Neural progenitor cell (in vitro differentiated cells): Measurements from ENCODE around the gene RNF2. TPM values are rescaled to one million over a fixed set of nuclear protein-coding genes. Genes with fewer than 3 reads are reported as not detected.

Source experiments
- DNase-seq: peaks from one replicate; pipeline ENCODE4 v3.0.0-alpha.2; 2016; ENCODE audit warnings: low spot score
- H2AFZ ChIP-seq: fragments of 200-600 bp; sonication (generic); replicated peaks from 2 replicates; pipeline ENCODE4 v1.6.1; 2016; ENCODE audit warnings: antibody characterized with exemption
- H3F3A ChIP-seq: fragments of 200-600 bp; sonication (generic); 2 replicates; pipeline ENCODE4 v1.6.1; 2016; ENCODE audit warnings: antibody characterized with exemption, low read depth
- H3K27ac ChIP-seq: fragments of 200-600 bp; sonication (generic); 2 replicates; pipeline ENCODE4 v1.5.1; 2016; ENCODE audit warnings: mild to moderate bottlenecking
- H3K27me3 ChIP-seq: fragments of 200-600 bp; sonication (generic); 2 replicates; pipeline ENCODE4 v1.6.1; 2016; ENCODE audit warnings: mild to moderate bottlenecking, moderate library complexity
- H3K36me3 ChIP-seq: fragments of 200-600 bp; sonication (generic); 2 replicates; pipeline ENCODE4 v1.5.1; 2016
- H3K4me1 ChIP-seq: fragments of 200-600 bp; sonication (generic); 2 replicates; pipeline ENCODE4 v1.6.1; 2016; ENCODE audit warnings: mixed run types
- H3K4me2 ChIP-seq: fragments of 200-600 bp; sonication (generic); 2 replicates; pipeline ENCODE4 v1.6.1; 2016
- H3K4me3 ChIP-seq: fragments of 200-600 bp; sonication (generic); 2 replicates; pipeline ENCODE4 v1.5.1; 2016
- H3K79me2 ChIP-seq: fragments of 200-600 bp; sonication (generic); 2 replicates; pipeline ENCODE4 v1.6.1; 2016; ENCODE audit warnings: low read depth
- H3K9ac ChIP-seq: fragments of 200-600 bp; sonication (generic); 2 replicates; pipeline ENCODE4 v1.6.1; 2016
- H3K9me3 ChIP-seq: fragments of 200-600 bp; sonication (generic); 2 replicates; pipeline ENCODE4 v1.5.1; 2016; ENCODE audit warnings: low read depth
- H4K20me1 ChIP-seq: fragments of 200-600 bp; sonication (generic); 2 replicates; pipeline ENCODE4 v1.6.1; 2016; ENCODE audit warnings: low read depth
- H3K27ac Mint-ChIP-seq: 3 replicates; pipeline ENCODE4 v1.8.0; 2021; ENCODE audit warnings: mixed read lengths
- H3K27me3 Mint-ChIP-seq: 2 replicates; pipeline ENCODE4 v1.8.0; 2022; ENCODE audit warnings: low read depth, mild to moderate bottlenecking, inconsistent platforms, moderate library complexity, mixed read lengths; ENCODE audit not compliant: insufficient read depth
- H3K36me3 Mint-ChIP-seq: 3 replicates; pipeline ENCODE4 v1.8.0; 2021; ENCODE audit warnings: mixed read lengths
- H3K4me1 Mint-ChIP-seq: 3 replicates; pipeline ENCODE4 v1.8.0; 2021; ENCODE audit warnings: mixed read lengths
- H3K4me3 Mint-ChIP-seq: 3 replicates; pipeline ENCODE4 v1.8.0; 2021; ENCODE audit warnings: mild to moderate bottlenecking, moderate library complexity, mixed read lengths
- H3K9me3 Mint-ChIP-seq: 3 replicates; pipeline ENCODE4 v1.8.0; 2020; ENCODE audit warnings: mixed read lengths
- EZH2 ChIP-seq: fragments of 200-600 bp; sonication (generic); IDR thresholded peaks from 2 replicates; pipeline ENCODE4 v1.6.1; 2017; ENCODE audit warnings: antibody characterized with exemption, mild to moderate bottlenecking, moderate library complexity
- EZH2phosphoT487 ChIP-seq: fragments of 200-600 bp; sonication (generic); IDR thresholded peaks from 2 replicates; pipeline ENCODE4 v1.6.1; 2017; ENCODE audit warnings: antibody characterized with exemption
- total RNA-seq: library from RNA; depleted of rRNA; stranded (reverse); fragments of >200 nt; gene quantifications from 2 replicates; pipeline ENCODE4 v1.2.3, GENCODE V29; 2015; ENCODE audit warnings: low replicate concordance
- TF ChIP-seq, protein P1 (sequence below): fragments of 200-600 bp; sonication (generic); IDR thresholded peaks from 2 replicates; pipeline ENCODE4 v1.5.1; 2017; ENCODE audit warnings: antibody characterized with exemption, mild to moderate bottlenecking

RNF2 gene
- total RNA-seq, 1 donor from 2014 or later, result 81.2 TPM

DNA sequence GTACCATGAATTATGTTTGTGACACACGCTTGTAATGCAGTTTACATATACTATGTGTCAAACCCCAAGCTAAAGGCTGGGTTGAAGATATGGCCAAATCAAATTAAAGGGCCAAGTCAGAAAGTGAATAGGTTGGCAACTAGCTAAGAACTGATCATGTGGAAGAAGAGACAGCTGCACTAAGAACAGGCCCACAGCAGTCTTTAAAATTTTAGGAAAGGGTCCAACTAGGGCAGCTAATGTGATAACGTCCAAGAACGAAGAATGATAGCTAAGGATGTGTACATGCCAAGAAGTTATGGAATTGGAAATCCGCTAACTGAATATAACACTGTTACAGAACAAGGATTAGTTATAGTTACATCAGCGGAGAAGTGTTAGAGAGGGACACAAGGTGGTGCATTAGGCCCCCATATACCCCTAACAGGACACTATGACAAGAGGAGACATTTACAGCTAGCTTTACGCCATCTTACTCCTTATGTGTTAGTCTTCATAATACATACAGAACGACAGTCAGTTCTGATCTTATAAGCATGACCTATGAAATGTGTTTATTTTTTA, 6.5 kb upstream of the RNF2 start:
- no peak overlapping the region for H3K4me3 ChIP-seq
- H3K27me3 ChIP-seq, result peaks cover 1% of the 10 kb centered on the region
- Mint-ChIP-seq H3K36me3 (no peaks in the 10 kb centered on the region), H3K27ac (no peak overlapping the region), H3K4me3 (no peak overlapping the region), H3K9me3 (no peaks in the 10 kb centered on the region), H3K4me1 (no peaks in the 10 kb centered on the region), H3K27me3 (peaks cover 2% of the 10 kb centered on the region)
- H4K20me1 ChIP-seq, result no peaks in the 10 kb centered on the region
- TF ChIP-seq EZH2, result no peak
- TF ChIP-seq, protein P1, sequence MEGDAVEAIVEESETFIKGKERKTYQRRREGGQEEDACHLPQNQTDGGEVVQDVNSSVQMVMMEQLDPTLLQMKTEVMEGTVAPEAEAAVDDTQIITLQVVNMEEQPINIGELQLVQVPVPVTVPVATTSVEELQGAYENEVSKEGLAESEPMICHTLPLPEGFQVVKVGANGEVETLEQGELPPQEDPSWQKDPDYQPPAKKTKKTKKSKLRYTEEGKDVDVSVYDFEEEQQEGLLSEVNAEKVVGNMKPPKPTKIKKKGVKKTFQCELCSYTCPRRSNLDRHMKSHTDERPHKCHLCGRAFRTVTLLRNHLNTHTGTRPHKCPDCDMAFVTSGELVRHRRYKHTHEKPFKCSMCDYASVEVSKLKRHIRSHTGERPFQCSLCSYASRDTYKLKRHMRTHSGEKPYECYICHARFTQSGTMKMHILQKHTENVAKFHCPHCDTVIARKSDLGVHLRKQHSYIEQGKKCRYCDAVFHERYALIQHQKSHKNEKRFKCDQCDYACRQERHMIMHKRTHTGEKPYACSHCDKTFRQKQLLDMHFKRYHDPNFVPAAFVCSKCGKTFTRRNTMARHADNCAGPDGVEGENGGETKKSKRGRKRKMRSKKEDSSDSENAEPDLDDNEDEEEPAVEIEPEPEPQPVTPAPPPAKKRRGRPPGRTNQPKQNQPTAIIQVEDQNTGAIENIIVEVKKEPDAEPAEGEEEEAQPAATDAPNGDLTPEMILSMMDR, result no peak
- no peak for TF ChIP-seq EZH2phosphoT487
- no peaks in the 10 kb centered on the region for H3K79me2 ChIP-seq
- no peaks in the 10 kb centered on the region for H3K36me3 ChIP-seq
- peaks cover under 1% of the 10 kb centered on the region for H3K4me1 ChIP-seq
- no peak overlapping the region for H2AFZ ChIP-seq
- no peak overlapping the region for H3K27ac ChIP-seq
- no peak for DNase-seq
- H3K4me2 ChIP-seq, result no peak overlapping the region
- no peak overlapping the region for H3K9ac ChIP-seq
- peaks cover 5% of the 10 kb centered on the region for H3F3A ChIP-seq
- no peaks in the 10 kb centered on the region for H3K9me3 ChIP-seq

DNA sequence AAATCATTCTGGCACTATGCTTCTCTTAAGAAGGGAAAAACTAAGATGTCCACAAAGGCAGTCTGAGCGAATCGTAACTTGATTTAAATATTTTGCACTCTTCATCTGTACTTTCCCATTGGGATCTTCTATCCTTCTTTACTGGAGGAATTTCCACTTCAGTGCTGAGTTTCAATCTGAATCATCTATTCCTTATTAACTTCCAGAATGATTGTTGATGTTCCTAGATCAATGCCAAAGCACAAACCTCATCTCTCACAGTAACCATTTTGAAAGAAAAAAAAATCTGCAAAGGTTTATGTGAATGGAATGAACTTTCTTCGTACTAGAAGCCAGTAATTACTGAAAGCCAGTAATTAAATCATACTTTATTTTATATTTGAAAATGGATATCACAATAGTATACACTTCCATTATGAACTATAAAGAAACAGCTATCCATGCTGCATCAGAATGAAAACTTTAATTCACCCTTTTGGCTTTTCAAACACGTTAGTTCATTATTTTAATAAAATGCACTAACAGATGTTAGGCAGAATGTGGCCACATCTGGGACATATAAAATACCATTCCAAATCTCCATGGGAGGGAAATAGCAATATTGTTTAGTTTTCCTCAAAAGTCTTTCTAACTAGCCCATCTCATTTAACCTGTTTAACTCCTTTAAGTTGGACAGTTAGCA, 5.5 kb upstream of the RNF2 start:
- H3K4me1 Mint-ChIP-seq, result peaks cover 2% of the 10 kb centered on the region
- Histone ChIP-seq H3K4me2 (no peak overlapping the region), H4K20me1 (no peaks in the 10 kb centered on the region), H3F3A (peaks cover 14% of the 10 kb centered on the region), H3K36me3 (no peaks in the 10 kb centered on the region), H3K9me3 (no peaks in the 10 kb centered on the region), H3K27ac (no peak overlapping the region), H3K4me3 (no peak overlapping the region), H3K4me1 (no peaks in the 10 kb centered on the region), H3K27me3 (peaks cover 11% of the 10 kb centered on the region), H3K79me2 (no peaks in the 10 kb centered on the region), H2AFZ (no peak overlapping the region), H3K9ac (no peak overlapping the region)
- DNase-seq, result no peak
- H3K27me3 Mint-ChIP-seq, result peaks cover 4% of the 10 kb centered on the region
- no peak overlapping the region for H3K4me3 Mint-ChIP-seq
- no peak overlapping the region for H3K27ac Mint-ChIP-seq
- TF ChIP-seq EZH2phosphoT487, result no peak
- TF ChIP-seq, protein P1, result no peak
- no peak for TF ChIP-seq EZH2
- no peaks in the 10 kb centered on the region for H3K9me3 Mint-ChIP-seq
- no peaks in the 10 kb centered on the region for H3K36me3 Mint-ChIP-seq

DNA sequence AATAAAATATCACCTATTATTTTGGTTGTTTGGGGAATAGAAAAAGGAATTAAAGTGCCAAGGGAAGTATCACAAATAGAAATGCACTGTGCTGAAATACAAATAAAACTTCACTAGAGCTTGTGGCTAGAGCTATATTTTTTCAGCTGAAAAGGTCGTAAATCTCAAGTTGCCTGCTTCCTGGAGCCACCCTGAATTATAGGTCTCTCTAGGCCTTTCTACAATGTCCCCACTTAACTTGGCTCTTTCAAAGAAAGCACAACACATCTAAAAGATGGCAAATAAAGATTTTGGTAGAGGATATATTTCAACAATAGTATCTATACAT, 5.0 kb upstream of the RNF2 start:
- Histone ChIP-seq H3K79me2 (no peaks in the 10 kb centered on the region), H3K9me3 (no peaks in the 10 kb centered on the region), H3K9ac (no peak overlapping the region), H3K4me1 (no peaks in the 10 kb centered on the region), H3K4me2 (no peak overlapping the region), H3K27ac (no peak overlapping the region), H3K4me3 (no peak overlapping the region), H3F3A (peaks cover 17% of the 10 kb centered on the region), H4K20me1 (no peaks in the 10 kb centered on the region), H2AFZ (no peak overlapping the region), H3K36me3 (no peaks in the 10 kb centered on the region), H3K27me3 (peaks cover 13% of the 10 kb centered on the region)
- DNase-seq, result no peak
- TF ChIP-seq EZH2 (no peak), EZH2phosphoT487 (no peak)
- TF ChIP-seq, protein P1, result no peak
- H3K27ac Mint-ChIP-seq, result no peak overlapping the region
- H3K4me1 Mint-ChIP-seq, result peaks cover 3% of the 10 kb centered on the region
- H3K9me3 Mint-ChIP-seq, result no peaks in the 10 kb centered on the region
- no peaks in the 10 kb centered on the region for H3K36me3 Mint-ChIP-seq
- no peak overlapping the region for H3K4me3 Mint-ChIP-seq
- H3K27me3 Mint-ChIP-seq, result peaks cover 5% of the 10 kb centered on the region
